ENCODE data around the gene CENPS. TPM values are rescaled to one million over a fixed set of nuclear protein-coding genes. Genes with fewer than 3 reads are reported as not detected.
"Not testable (repeated sequence)": the region's sequence is repeated elsewhere in the genome, so short reads cannot be mapped to it uniquely, and the experiment has no call there.

Gene CENPS
- total RNA-seq, 2 experiments from 2014 or later: 18.1 to 22.8 TPM

DNA sequence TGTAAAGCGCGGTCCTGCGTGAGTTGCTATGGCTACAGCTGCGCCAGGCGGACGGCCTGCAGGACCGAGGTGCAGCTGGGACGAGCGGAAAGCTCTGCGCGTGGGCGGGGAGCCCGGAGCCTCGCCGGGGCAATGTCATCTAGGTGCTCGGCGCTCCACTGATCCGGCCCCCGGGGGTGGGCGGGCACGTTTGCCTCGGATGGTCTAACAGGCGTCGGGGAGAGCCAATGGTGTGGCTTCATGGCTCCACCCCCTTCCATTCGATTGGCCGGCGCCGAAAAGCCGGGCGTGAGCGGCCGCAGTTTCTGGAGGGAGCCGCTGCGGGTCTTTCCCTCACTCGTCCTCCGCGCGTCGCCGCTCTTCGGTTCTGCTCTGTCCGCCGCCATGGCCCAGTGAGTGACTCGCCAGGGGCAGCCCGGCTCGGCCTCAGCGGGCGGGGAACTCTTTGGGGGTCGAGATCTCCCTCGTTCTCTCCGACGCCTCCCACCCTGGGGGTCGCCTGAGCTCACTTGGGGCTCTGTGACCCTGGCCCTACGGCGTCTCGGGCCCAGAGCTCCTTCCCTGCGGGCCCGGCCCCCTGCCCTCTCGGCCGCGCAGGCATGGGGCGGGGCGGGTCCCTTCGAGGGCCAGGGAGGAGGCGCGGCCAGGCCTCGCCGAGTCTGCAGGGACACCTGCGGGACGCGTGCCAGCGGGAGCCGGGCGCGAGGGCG, 31.3 kb upstream of the CENPS start, which contains the start of gene PGD:
PGD (plus strand) TSS at position 331 of the 710 bp plus-strand sequence; CDS start at position 385, 54 bp downstream.
- peaks cover 31% of the 10 kb centered on the region for H3K4me1 Mint-ChIP-seq
- DNase-seq (peak; percentile 99), ATAC-seq (peak; percentile 97)
- H3K9me3 Mint-ChIP-seq (ENCODE audit: low read depth): peaks cover 3% of the 10 kb centered on the region
- POLR2A ChIA-PET: interaction anchor here (0.6 kb wide), 1 partner anchor 147 kb away, joined by 3 read pairs; no protein-coding TSS in a partner anchor
- H3K27ac Mint-ChIP-seq: peak within 1 kb of the TSS; percentile 78
- H3K4me3 Mint-ChIP-seq: peak within 1 kb of the TSS; percentile 86
- no peaks in the 10 kb centered on the region for H3K27me3 Mint-ChIP-seq
- CTCF ChIA-PET: interaction anchor here (0.8 to 1.8 kb wide), 6 partner anchors 10 to 366 kb away, joined by 3 to 7 read pairs (median 5); no protein-coding TSS in a partner anchor
- H3K36me3 Mint-ChIP-seq (ENCODE audit: low read depth): peaks cover 24% of the 10 kb centered on the region
- intact Hi-C loops (cut with DNase I, micrococcal nuclease): loop anchor here (1.0 to 10.0 kb wide), 11 partner anchors 30 to 860 kb away; partner anchors contain the start of genes PEX14 (in 2 of the 2), CENPS (in 1 of the 2), CLSTN1 (in 1 of the 2) and CTNNBIP1 (in 1 of the 2)

DNA sequence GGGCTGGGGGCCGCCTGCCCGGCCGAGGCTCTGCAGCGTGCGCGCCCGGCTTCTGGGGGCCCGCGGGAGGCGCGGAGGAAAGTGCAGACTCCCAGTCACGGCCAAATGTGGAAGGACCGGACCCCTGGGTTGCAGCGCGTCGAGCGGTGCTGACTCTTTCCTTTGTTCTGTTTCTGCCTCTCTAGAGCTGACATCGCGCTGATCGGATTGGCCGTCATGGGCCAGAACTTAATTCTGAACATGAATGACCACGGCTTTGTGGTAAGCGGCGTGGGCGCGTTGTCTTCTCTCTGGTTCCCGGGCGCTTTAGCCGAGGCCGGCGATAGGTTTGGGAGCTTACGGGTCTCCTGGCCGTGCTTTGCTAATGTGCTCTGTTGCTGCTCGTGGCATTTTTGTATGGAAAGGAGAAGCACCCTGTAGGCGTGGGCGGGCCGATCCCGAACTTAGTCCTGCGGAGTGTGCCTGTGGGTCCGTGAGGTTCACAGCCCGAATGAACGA, 30.7 kb upstream of the CENPS start:
- H3K27ac Mint-ChIP-seq: peak overlapping the region; percentile 78

DNA sequence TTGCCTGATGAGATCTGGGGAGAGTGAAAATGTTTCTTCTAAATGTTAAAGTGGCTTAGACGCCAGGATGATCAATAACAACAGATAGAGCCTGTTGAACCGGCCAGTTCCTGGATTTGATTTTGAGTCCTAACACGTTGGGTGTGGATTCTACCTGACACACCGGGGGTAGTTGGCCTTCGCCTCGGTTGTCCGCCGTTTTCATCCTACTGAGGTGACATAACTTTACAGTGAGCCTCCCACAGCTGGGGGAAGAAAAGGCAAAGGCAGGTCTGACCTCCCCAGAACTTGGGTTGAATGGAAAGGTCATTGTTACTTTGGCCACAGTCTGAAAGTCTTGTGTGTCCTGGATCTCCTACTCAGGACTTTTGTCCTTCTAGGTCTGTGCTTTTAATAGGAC, 30.2 kb upstream of the CENPS start:
- peak overlapping the region; percentile 78 for H3K27ac Mint-ChIP-seq
- ATAC-seq (no peak), DNase-seq (no peak)
- no peaks in the 10 kb centered on the region for H3K9me3 Mint-ChIP-seq (ENCODE audit: low read depth)
- no peaks in the 10 kb centered on the region for H3K27me3 Mint-ChIP-seq
- ChIA-PET POLR2A (interaction anchor here (0.6 to 0.9 kb wide), 2 partner anchors 24 to 747 kb away, joined by 3 to 5 read pairs; no protein-coding TSS in a partner anchor), CTCF (interaction anchor here (0.6 to 1.8 kb wide), 5 partner anchors 11 to 230 kb away, joined by 3 to 5 read pairs (median 3); no protein-coding TSS in a partner anchor)
- H3K4me1 Mint-ChIP-seq: peaks cover 31% of the 10 kb centered on the region
- H3K36me3 Mint-ChIP-seq (ENCODE audit: low read depth): peaks cover 32% of the 10 kb centered on the region
- peak overlapping the region; percentile 86 for H3K4me3 Mint-ChIP-seq
- intact Hi-C loops (cut with DNase I, micrococcal nuclease): no loop called here

More for the DNA sequence above, 30.7 kb upstream of the CENPS start:
- CTCF ChIA-PET: interaction anchor here (1.0 to 1.8 kb wide), 4 partner anchors 11 to 229 kb away, joined by 3 to 6 read pairs (median 5); no protein-coding TSS in a partner anchor
- DNase-seq: peak; percentile 37
- ATAC-seq: no peak
- peak overlapping the region; percentile 86 for H3K4me3 Mint-ChIP-seq
- H3K27me3 Mint-ChIP-seq: no peaks in the 10 kb centered on the region
- peaks cover 29% of the 10 kb centered on the region for H3K36me3 Mint-ChIP-seq (ENCODE audit: low read depth)
- POLR2A ChIA-PET: interaction anchor here (0.6 kb wide), 2 partner anchors 146 to 746 kb away, joined by 3 to 5 read pairs; no protein-coding TSS in a partner anchor
- peaks cover 31% of the 10 kb centered on the region for H3K4me1 Mint-ChIP-seq
- H3K9me3 Mint-ChIP-seq (ENCODE audit: low read depth): no peaks in the 10 kb centered on the region
- intact Hi-C loops (cut with DNase I, micrococcal nuclease): loop anchor here (1.0 to 10.0 kb wide), 6 partner anchors 29 to 860 kb away; partner anchors contain the start of genes CLSTN1 (in 1 of the 2), DFFA (in 1 of the 2), KIF1B (in 1 of the 2) and PEX14 (in 1 of the 2)

DNA sequence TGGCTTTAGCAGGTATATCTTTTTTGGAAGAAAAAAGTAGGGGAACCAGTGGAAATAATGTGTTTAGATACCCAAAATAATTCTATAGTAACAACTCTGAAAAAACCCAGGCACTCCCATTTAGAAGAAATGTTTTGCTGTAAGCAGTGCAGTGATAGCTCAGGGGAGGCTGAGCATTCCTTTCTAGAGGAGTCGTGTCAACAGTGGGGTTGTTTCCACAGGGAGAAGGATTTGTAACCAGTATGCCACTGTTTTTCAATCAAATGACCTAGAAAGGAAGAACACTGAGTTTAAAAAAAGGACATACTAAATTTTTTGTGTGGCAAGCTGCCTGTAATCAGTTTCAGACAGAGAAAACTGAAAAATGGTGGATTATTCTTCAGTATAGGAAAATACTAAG, 29.0 kb upstream of the CENPS start:
- peaks cover 34% of the 10 kb centered on the region for H3K36me3 Mint-ChIP-seq (ENCODE audit: low read depth)
- no peak overlapping the region for H3K27ac Mint-ChIP-seq
- H3K27me3 Mint-ChIP-seq: no peaks in the 10 kb centered on the region
- DNase-seq (no peak), ATAC-seq (no peak)
- POLR2A ChIA-PET: no interaction called here
- no peak overlapping the region for H3K4me3 Mint-ChIP-seq
- CTCF ChIA-PET: interaction anchor here (0.6 to 1.4 kb wide), 4 partner anchors 13 to 1542 kb away, joined by 3 to 4 read pairs (median 3); no protein-coding TSS in a partner anchor
- no peaks in the 10 kb centered on the region for H3K9me3 Mint-ChIP-seq (ENCODE audit: low read depth)
- peaks cover 31% of the 10 kb centered on the region for H3K4me1 Mint-ChIP-seq
- intact Hi-C loops (cut with DNase I, micrococcal nuclease): no loop called here

- DNase-seq: no peak
- POLR2A ChIA-PET: no interaction called here
- ATAC-seq: no peak
- no peak overlapping the region for H3K4me3 Mint-ChIP-seq
- no peaks in the 10 kb centered on the region for H3K27me3 Mint-ChIP-seq
- peaks cover 49% of the 10 kb centered on the region for H3K36me3 Mint-ChIP-seq (ENCODE audit: low read depth)
- no peak overlapping the region for H3K27ac Mint-ChIP-seq
- peaks cover 31% of the 10 kb centered on the region for H3K4me1 Mint-ChIP-seq
- CTCF ChIA-PET: no interaction called here
- H3K9me3 Mint-ChIP-seq (ENCODE audit: low read depth): no peaks in the 10 kb centered on the region
- intact Hi-C loops (cut with DNase I, micrococcal nuclease): no loop called here
Measured at GRCh38 chr1:10402729-10403274, 27.4 kb upstream of the CENPS start.

GRCh38 chr1:10407201-10407600, 23.0 kb upstream of the CENPS start:
- ATAC-seq (no peak), DNase-seq (no peak)
- intact Hi-C loops (cut with DNase I, micrococcal nuclease): no loop called here
- ChIA-PET POLR2A (no interaction called here), CTCF (interaction anchor here (0.6 kb wide), 1 partner anchor 42 kb away, joined by 3 read pairs; no protein-coding TSS in a partner anchor)
- peaks cover 54% of the 10 kb centered on the region for H3K36me3 Mint-ChIP-seq (ENCODE audit: low read depth)
- H3K4me1 Mint-ChIP-seq: peaks cover 9% of the 10 kb centered on the region
- H3K27ac Mint-ChIP-seq: no peak overlapping the region
- no peaks in the 10 kb centered on the region for H3K9me3 Mint-ChIP-seq (ENCODE audit: low read depth)
- H3K27me3 Mint-ChIP-seq: no peaks in the 10 kb centered on the region
- H3K4me3 Mint-ChIP-seq: no peak overlapping the region

- no peaks in the 10 kb centered on the region for H3K9me3 Mint-ChIP-seq (ENCODE audit: low read depth)
- H3K27me3 Mint-ChIP-seq: no peaks in the 10 kb centered on the region
- H3K36me3 Mint-ChIP-seq (ENCODE audit: low read depth): peaks cover 51% of the 10 kb centered on the region
- POLR2A ChIA-PET: interaction anchor here (0.6 kb wide), 1 partner anchor 149 kb away, joined by 3 read pairs; no protein-coding TSS in a partner anchor
- CTCF ChIA-PET: interaction anchor here (0.6 to 1.0 kb wide), 2 partner anchors 15 to 277 kb away, joined by 4 read pairs; partner anchors contain the start of gene CENPS
- H3K4me3 Mint-ChIP-seq: no peak overlapping the region
- intact Hi-C loops (cut with DNase I, micrococcal nuclease): no loop called here
- H3K27ac Mint-ChIP-seq: peak overlapping the region; percentile 83
- DNase-seq (no peak), ATAC-seq (peak; percentile 68)
- H3K4me1 Mint-ChIP-seq: peaks cover 6% of the 10 kb centered on the region
Measured at GRCh38 chr1:10415211-10415930, 14.9 kb upstream of the CENPS start.

DNA sequence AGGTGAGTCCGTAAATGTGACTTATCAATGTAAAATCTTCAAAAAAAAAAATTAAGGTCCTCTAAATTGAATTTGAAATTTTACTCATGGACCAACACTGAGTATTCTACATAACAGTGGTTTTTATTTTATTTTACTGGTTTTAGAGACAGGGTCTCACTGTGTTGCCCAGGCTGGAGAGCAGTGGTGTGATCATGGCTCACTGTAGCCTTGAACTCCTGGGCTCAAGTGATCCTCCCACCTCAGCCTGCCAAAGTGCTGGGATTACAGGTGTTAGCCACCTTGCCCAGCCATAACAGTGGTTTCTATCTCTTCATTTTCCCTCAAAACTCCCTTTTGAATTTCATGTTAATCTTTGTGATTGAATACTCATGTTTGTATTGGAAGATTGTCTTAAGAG, 14.3 kb upstream of the CENPS start:
- intact Hi-C loops (cut with DNase I, micrococcal nuclease); H3K4me1 Mint-ChIP-seq; POLR2A ChIA-PET; H3K27ac Mint-ChIP-seq; ATAC-seq; H3K4me3 Mint-ChIP-seq; H3K27me3 Mint-ChIP-seq; DNase-seq; H3K9me3 Mint-ChIP-seq (ENCODE audit: low read depth): not testable (repeated sequence)
- CTCF ChIA-PET: interaction anchor here (0.9 to 1.0 kb wide), 2 partner anchors 14 to 78 kb away, joined by 3 to 4 read pairs; partner anchors contain the start of gene CENPS
- peaks cover 49% of the 10 kb centered on the region for H3K36me3 Mint-ChIP-seq (ENCODE audit: low read depth)

GRCh38 chr1:10418741-10419140, 11.5 kb upstream of the CENPS start:
- H3K27me3 Mint-ChIP-seq; H3K4me1 Mint-ChIP-seq; H3K27ac Mint-ChIP-seq; DNase-seq; H3K4me3 Mint-ChIP-seq; H3K9me3 Mint-ChIP-seq (ENCODE audit: low read depth); ATAC-seq; intact Hi-C loops (cut with DNase I, micrococcal nuclease); CTCF ChIA-PET: not testable (repeated sequence)
- H3K36me3 Mint-ChIP-seq (ENCODE audit: low read depth): peaks cover 29% of the 10 kb centered on the region
- POLR2A ChIA-PET: interaction anchor here (0.6 kb wide), 2 partner anchors 47 to 253 kb away, joined by 3 to 4 read pairs; no protein-coding TSS in a partner anchor

- Mint-ChIP-seq H3K27me3 (no peaks in the 10 kb centered on the region), H3K4me1 (peaks cover 6% of the 10 kb centered on the region), H3K4me3 (no peak overlapping the region), H3K9me3 (ENCODE audit: low read depth) (no peaks in the 10 kb centered on the region), H3K27ac (no peak overlapping the region), H3K36me3 (ENCODE audit: low read depth) (peaks cover 29% of the 10 kb centered on the region)
- ChIA-PET POLR2A (no interaction called here), CTCF (no interaction called here)
- DNase-seq (no peak), ATAC-seq (no peak)
- intact Hi-C loops (cut with DNase I, micrococcal nuclease): no loop called here
Measured at GRCh38 chr1:10419351-10419750, 10.9 kb upstream of the CENPS start.

All from activated CD4-positive, alpha-beta T cell treated with anti-CD3 and anti-CD28 coated beads for 36 hours (primary cell).